ENCODE measurements around the gene MFAP5.
"Not testable (repeated sequence)": the region's sequence is repeated elsewhere in the genome, so short reads cannot be mapped to it uniquely, and the experiment has no call there.

The MFAP5 gene

GRCh38 chr12:8676651-8677050 is 14.0 kb upstream of the MFAP5 start:
- no peak for DNase-seq (ENCODE audit: low read depth, low spot score)

GRCh38 chr12:8675591-8676036 is 13.0 kb upstream of the MFAP5 start:
- no peak overlapping the region for H3K27ac ChIP-seq
- no peak for DNase-seq (ENCODE audit: low read depth, low spot score)

More at GRCh38 chr12:8676651-8677050, 14.0 kb upstream of the MFAP5 start:
- H3K27ac ChIP-seq = peak overlapping the region; percentile 14

- DNase-seq (ENCODE audit: low read depth, low spot score) = no peak
- H3K27ac ChIP-seq = no peak overlapping the region
Observed at GRCh38 chr12:8672381-8672780, 9.8 kb upstream of the MFAP5 start.

- no peak for DNase-seq (ENCODE audit: low read depth, low spot score)
- H3K27ac ChIP-seq = no peak overlapping the region
Observed at GRCh38 chr12:8668441-8668840, 5.8 kb upstream of the MFAP5 start.

GRCh38 chr12:8667270-8667669 is 4.6 kb upstream of the MFAP5 start:
- no peak for DNase-seq (ENCODE audit: low read depth, low spot score)

GRCh38 chr12:8665759-8666158 is 3.1 kb upstream of the MFAP5 start:
- no peak overlapping the region for H3K27ac ChIP-seq
- DNase-seq (ENCODE audit: low read depth, low spot score) = no peak

More at GRCh38 chr12:8667270-8667669, 4.6 kb upstream of the MFAP5 start:
- H3K27ac ChIP-seq = no peak overlapping the region

GRCh38 chr12:8664228-8664913 is 1.7 kb upstream of the MFAP5 start:
- no peak for DNase-seq (ENCODE audit: low read depth, low spot score)
- no peak overlapping the region for H3K27ac ChIP-seq

- DNase-seq (ENCODE audit: low read depth, low spot score) = no peak
- peak overlapping the region; percentile 75 for H3K27ac ChIP-seq
Observed at GRCh38 chr12:8661751-8662150, 875 bp downstream of the MFAP5 start.

GRCh38 chr12:8661016-8661415 is 1.6 kb downstream of the MFAP5 start:
- DNase-seq (ENCODE audit: low read depth, low spot score) = no peak
- no peak overlapping the region for H3K27ac ChIP-seq

GRCh38 chr12:8658346-8658745 is 4.3 kb downstream of the MFAP5 start:
- DNase-seq (ENCODE audit: low read depth, low spot score) = no peak

GRCh38 chr12:8655421-8655820 is 7.2 kb downstream of the MFAP5 start:
- DNase-seq (ENCODE audit: low read depth, low spot score) = no peak
- no peak overlapping the region for H3K27ac ChIP-seq

More at GRCh38 chr12:8658346-8658745, 4.3 kb downstream of the MFAP5 start:
- peak overlapping the region; percentile 80 for H3K27ac ChIP-seq

GRCh38 chr12:8648576-8649205 is 13.9 kb downstream of the MFAP5 start:
- no peak for DNase-seq (ENCODE audit: low read depth, low spot score)
- no peak overlapping the region for H3K27ac ChIP-seq

GRCh38 chr12:8647968-8648367 is 14.7 kb downstream of the MFAP5 start:
- no peak overlapping the region for H3K27ac ChIP-seq
- no peak for DNase-seq (ENCODE audit: low read depth, low spot score)

GRCh38 chr12:8644345-8645248 is 18.0 kb downstream of the MFAP5 start:
- DNase-seq (ENCODE audit: low read depth, low spot score) = no peak

GRCh38 chr12:8642775-8643174 is 19.9 kb downstream of the MFAP5 start:
- H3K27ac ChIP-seq = no peak overlapping the region
- no peak for DNase-seq (ENCODE audit: low read depth, low spot score)

More at GRCh38 chr12:8644345-8645248, 18.0 kb downstream of the MFAP5 start:
- no peak overlapping the region for H3K27ac ChIP-seq

- no peak for DNase-seq (ENCODE audit: low read depth, low spot score)
Observed at GRCh38 chr12:8639936-8640335, 22.7 kb downstream of the MFAP5 start.

GRCh38 chr12:8638951-8639350 is 23.7 kb downstream of the MFAP5 start:
- DNase-seq (ENCODE audit: low read depth, low spot score) = no peak

More at GRCh38 chr12:8639936-8640335, 22.7 kb downstream of the MFAP5 start:
- no peak overlapping the region for H3K27ac ChIP-seq

GRCh38 chr12:8637666-8638065 is 25.0 kb downstream of the MFAP5 start:
- no peak for DNase-seq (ENCODE audit: low read depth, low spot score)
- no peak overlapping the region for H3K27ac ChIP-seq

More at GRCh38 chr12:8638951-8639350, 23.7 kb downstream of the MFAP5 start:
- no peak overlapping the region for H3K27ac ChIP-seq

- no peak for DNase-seq (ENCODE audit: low read depth, low spot score)
- H3K27ac ChIP-seq = no peak overlapping the region
Observed at GRCh38 chr12:8637244-8637643, 25.4 kb downstream of the MFAP5 start.

- DNase-seq (ENCODE audit: low read depth, low spot score) = no peak
- H3K27ac ChIP-seq = peak overlapping the region; percentile 72
Observed at GRCh38 chr12:8636581-8636980, 26.0 kb downstream of the MFAP5 start.

- H3K27ac ChIP-seq = peak overlapping the region; percentile 72
- not testable (repeated sequence) for DNase-seq (ENCODE audit: low read depth, low spot score)
Observed at GRCh38 chr12:8636007-8636346, 26.6 kb downstream of the MFAP5 start.
